SK-N-SH (cell line): Measurements from ENCODE around the gene TANK. TPM values are rescaled to one million over a fixed set of nuclear protein-coding genes. Genes with fewer than 3 reads are reported as not detected.

Source experiments
- CTCF ChIA-PET: fragments of 300-600, 350-600 bp; formaldehyde crosslinking; extraction: SDS; loops from one replicate; lab custom pipeline; 2021; lab: Yijun Ruan, JAX
- POLR2A ChIA-PET: fragments of 350-600 bp; sonication (Branson Sonifier 250); formaldehyde crosslinking; extraction: SDS; loops from one replicate; lab custom pipeline; 2020; ENCODE audit warnings: antibody characterized with exemption, inconsistent platforms; lab: Yijun Ruan, JAX
- DNase-seq: peaks from one replicate; pipeline ENCODE4 v3.0.0; 2012
- H2AFZ ChIP-seq: fragments of 200-600 bp; sonication (generic); 2 replicates; pipeline ENCODE4 v1.8.1; 2016; ENCODE audit warnings: antibody characterized with exemption, mild to moderate bottlenecking, low read depth
- H3F3A ChIP-seq: fragments of 200-600 bp; sonication (generic); replicated peaks from 2 replicates; pipeline ENCODE3; 2016; ENCODE audit warnings: antibody characterized with exemption, mild to moderate bottlenecking; ENCODE audit not compliant: insufficient read depth
- H3K27ac ChIP-seq, 2 experiments: fragments of 200-500 bp in 1 of 2; fragments of 200-600 bp in 1 of 2; sonication (Bioruptor generic) in 1 of 2; sonication (generic), shearing (Covaris generic) in 1 of 2; 2 replicates each; pipeline versions ENCODE4 v1.5.1 to v1.6.1; 2014 to 2016; ENCODE audit warnings: low read depth in 2 of 2, inconsistent platforms in 1 of 2, low read length in 1 of 2, mild to moderate bottlenecking in 1 of 2, mixed read lengths in 1 of 2
- H3K27me3 ChIP-seq: fragments of 200-600 bp; sonication (generic), shearing (Covaris generic); 2 replicates; pipeline ENCODE4 v1.6.1; 2016; ENCODE audit warnings: mixed run types; ENCODE audit not compliant: insufficient read depth
- H3K36me3 ChIP-seq, 2 experiments: fragments of 200-500 bp in 1 of 2; fragments of 200-600 bp in 1 of 2; sonication (Bioruptor generic) in 1 of 2; sonication (generic) in 1 of 2; replicated peaks in 1 of 2; 2 replicates each; pipeline versions ENCODE3 to v1.5.1; 2014 to 2016; ENCODE audit warnings: low read length in 1 of 2, mild to moderate bottlenecking in 1 of 2; ENCODE audit not compliant: insufficient read depth in 2 of 2, control insufficient read depth in 1 of 2
- H3K4me1 ChIP-seq, 2 experiments: fragments of 200-500 bp in 1 of 2; fragments of 200-600 bp in 1 of 2; sonication (Bioruptor generic) in 1 of 2; sonication (generic), shearing (Covaris generic) in 1 of 2; 2 replicates each; pipeline versions ENCODE4 v1.5.1 to v1.6.1; 2014 to 2016; ENCODE audit warnings: low read depth in 1 of 2, low read length in 1 of 2, mixed run types in 1 of 2; ENCODE audit not compliant: insufficient read depth in 2 of 2, control insufficient read depth in 1 of 2
- H3K4me2 ChIP-seq: fragments of 200-600 bp; sonication (generic), shearing (Covaris generic); 2 replicates; pipeline ENCODE4 v1.6.1; 2017; ENCODE audit warnings: mixed run types
- H3K4me3 ChIP-seq, 2 experiments: fragments of 200-500 bp in 1 of 2; fragments of 200-600 bp in 1 of 2; sonication (Bioruptor generic) in 1 of 2; sonication (generic), shearing (Covaris generic) in 1 of 2; 2 replicates each; pipeline versions ENCODE4 v1.5.1 to v1.8.1; 2014 to 2016; ENCODE audit warnings: low read depth in 2 of 2, inconsistent platforms in 1 of 2, low read length in 1 of 2, mild to moderate bottlenecking in 1 of 2, mixed read lengths in 1 of 2, moderate library complexity in 1 of 2
- H3K79me2 ChIP-seq: fragments of 200-600 bp; sonication (generic); 2 replicates; pipeline ENCODE4 v1.8.1; 2017; ENCODE audit warnings: mild to moderate bottlenecking; ENCODE audit not compliant: insufficient read depth
- H3K9ac ChIP-seq: fragments of 200-600 bp; sonication (generic); 2 replicates; pipeline ENCODE4 v1.6.1; 2017; ENCODE audit warnings: mixed run types
- H3K9me2 ChIP-seq: fragments of 200-600 bp; sonication (generic); 2 replicates; pipeline ENCODE4 v1.6.1; 2017; ENCODE audit warnings: mixed run types
- H3K9me3 ChIP-seq: fragments of 200-600 bp; sonication (generic); 2 replicates; pipeline ENCODE4 v1.6.1; 2017; ENCODE audit warnings: mixed run types, mild to moderate bottlenecking, moderate library complexity
- H4K20me1 ChIP-seq: fragments of 200-600 bp; sonication (generic); 2 replicates; pipeline ENCODE4 v1.6.1; 2017; ENCODE audit warnings: mild to moderate bottlenecking, mixed run types; ENCODE audit not compliant: insufficient read depth
- CTCF ChIP-seq: fragments of 200-600 bp; sonication (generic); IDR thresholded peaks from 2 replicates; pipeline ENCODE4 v1.6.1; 2017; ENCODE audit warnings: antibody characterized with exemption, mild to moderate bottlenecking, moderate library complexity
- ELF1 ChIP-seq: IDR thresholded peaks from 2 replicates; pipeline ENCODE4 v1.4.0; 2012
- EP300 ChIP-seq, 2 experiments: IDR thresholded peaks; 2 replicates each; pipeline versions ENCODE4 v1.4.0 to v1.6.1; 2012; ENCODE audit warnings: borderline replicate concordance in 1 of 2, low read depth in 1 of 2, low read length in 1 of 2
- FOXJ3 ChIP-seq: sonication (generic); formaldehyde crosslinking; IDR thresholded peaks from 2 replicates; pipeline ENCODE4 v1.5.1; 2020; ENCODE audit warnings: mild to moderate bottlenecking, missing genetic modification reagents
- FOXM1 ChIP-seq: IDR thresholded peaks from 2 replicates; pipeline ENCODE4 v1.4.0; 2012; ENCODE audit warnings: low read depth, mild to moderate bottlenecking
- GATA2 ChIP-seq: sonication (generic); formaldehyde crosslinking; IDR thresholded peaks from 2 replicates; pipeline ENCODE4 v1.5.0; 2020; ENCODE audit warnings: mild to moderate bottlenecking, missing genetic modification reagents
- JUND ChIP-seq: IDR thresholded peaks from 2 replicates; pipeline ENCODE4 v1.4.0; 2012
- NRF1 ChIP-seq: IDR thresholded peaks from 2 replicates; pipeline ENCODE4 v1.6.1; 2012; ENCODE audit warnings: low read depth, mild to moderate bottlenecking, low read length
- RAD21 ChIP-seq: IDR thresholded peaks from 2 replicates; pipeline ENCODE4 v1.6.1; 2012; ENCODE audit warnings: mild to moderate bottlenecking, low read length
- RXRA ChIP-seq: IDR thresholded peaks from 2 replicates; pipeline ENCODE4 v1.4.0; 2012; ENCODE audit warnings: low read depth, mild to moderate bottlenecking, borderline replicate concordance
- SIN3A ChIP-seq: IDR thresholded peaks from 2 replicates; pipeline ENCODE4 v1.6.1; 2012; ENCODE audit warnings: low read depth, mild to moderate bottlenecking, low read length, moderate library complexity, borderline replicate concordance
- SMC3 ChIP-seq: IDR thresholded peaks from 2 replicates; pipeline ENCODE4 v1.6.1; 2012; ENCODE audit warnings: low read depth, low read length, improper control_type of control experiment
- TAF1 ChIP-seq: IDR thresholded peaks from 2 replicates; pipeline ENCODE4 v1.6.1; 2012; ENCODE audit warnings: low read depth, mild to moderate bottlenecking, low read length, moderate library complexity, borderline replicate concordance
- ZBTB33 ChIP-seq: IDR thresholded peaks from 2 replicates; pipeline ENCODE4 v1.4.0; 2012; ENCODE audit warnings: low read depth, borderline replicate concordance
- WGBS: methylation state at CpG from one replicate; pipeline ENCODE4 v1.1.6; 2017; ENCODE audit warnings: low lambda C conversion rate; 5-methylcytosine and 5-hydroxymethylcytosine counted together
- polyA plus RNA-seq, 3 experiments: library from polyadenylated mRNA; depleted of rRNA; stranded (reverse); fragments of >200 nt; gene quantifications; 2 replicates each; pipeline ENCODE4 v1.2.3, GENCODE V29; 2012
- TF ChIP-seq, protein P1 (sequence below): IDR thresholded peaks from 2 replicates; pipeline ENCODE4 v1.4.0; 2012; ENCODE audit warnings: low read depth, borderline replicate concordance

TANK gene
- polyA plus RNA-seq, 1 of the 3 experiments (the other 2 are of a cell fraction): 25.7 TPM

GRCh38 chr2:161219211-161219610 is 59.0 kb downstream of the TANK start:
- no peak for TF ChIP-seq EP300 (IDR thresholded peaks at IDR 0.05; ENCODE audit: borderline replicate concordance in 1 of 2, low read depth in 1 of 2, low read length in 1 of 2)
- TF ChIP-seq RAD21: no peak
- TF ChIP-seq RXRA: no peak
- no peak for TF ChIP-seq JUND
- TF ChIP-seq ELF1: no peak
- TF ChIP-seq FOXM1: no peak
- TF ChIP-seq, protein P1, sequence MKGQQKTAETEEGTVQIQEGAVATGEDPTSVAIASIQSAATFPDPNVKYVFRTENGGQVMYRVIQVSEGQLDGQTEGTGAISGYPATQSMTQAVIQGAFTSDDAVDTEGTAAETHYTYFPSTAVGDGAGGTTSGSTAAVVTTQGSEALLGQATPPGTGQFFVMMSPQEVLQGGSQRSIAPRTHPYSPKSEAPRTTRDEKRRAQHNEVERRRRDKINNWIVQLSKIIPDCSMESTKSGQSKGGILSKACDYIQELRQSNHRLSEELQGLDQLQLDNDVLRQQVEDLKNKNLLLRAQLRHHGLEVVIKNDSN: no peak
- TF ChIP-seq ZBTB33: no peak
- no peak for TF ChIP-seq FOXJ3 (CRISPR knock-in tag)
- no peak for TF ChIP-seq TAF1
- no peak for TF ChIP-seq NRF1
- no peak for TF ChIP-seq SIN3A
- TF ChIP-seq GATA2 (CRISPR knock-in tag): no peak
- no peak for DNase-seq
- Histone ChIP-seq H2AFZ (no peak overlapping the region), H3K9me2 (no peaks in the 10 kb centered on the region), H3K4me3 (no peak overlapping the region), H3K79me2 (no peaks in the 10 kb centered on the region), H3K9me3 (no peaks in the 10 kb centered on the region), H3K4me2 (no peak overlapping the region), H3F3A (no peaks in the 10 kb centered on the region), H3K27me3 (no peaks in the 10 kb centered on the region), H3K27ac (no peak overlapping the region), H4K20me1 (no peaks in the 10 kb centered on the region), H3K9ac (no peak overlapping the region), H3K36me3 (peaks cover 15 to 19% of the 10 kb centered on the region in 2 experiments), H3K4me1 (peaks cover 0 to 4% of the 10 kb centered on the region in 2 experiments; a peak in 2 of 4 replicates)
- ChIA-PET CTCF (interaction anchor here (1.6 kb wide), 1 partner anchor 32 kb away, joined by 4 read pairs; no protein-coding TSS in a partner anchor), POLR2A (no interaction called here)
- whole genome bisulfite sequencing: 92% methylated on average over 1 of the region's 1 CpG

- ChIA-PET CTCF (interaction anchor here (0.6 to 12.3 kb wide), 31 partner anchors 9 to 1774 kb away, joined by 3 to 110 read pairs (median 5); no protein-coding TSS in a partner anchor), POLR2A (no interaction called here)
- WGBS: 47% methylated on average over 3 of the region's 3 CpGs
- peaks cover 33 to 44% of the 10 kb centered on the region in 2 experiments for H3K36me3 ChIP-seq
- peaks cover 3% of the 10 kb centered on the region for H3F3A ChIP-seq
- H4K20me1 ChIP-seq: no peaks in the 10 kb centered on the region
- no peaks in the 10 kb centered on the region for H3K9me3 ChIP-seq
- TF ChIP-seq SMC3 (peak; percentile 50), RAD21 (peak; percentile 79), RXRA (no peak), CTCF (peak; percentile 74)
- no peaks in the 10 kb centered on the region for H3K79me2 ChIP-seq
- no peak overlapping the region for H2AFZ ChIP-seq
- DNase-seq: no peak
- H3K4me3 ChIP-seq: no peak overlapping the region
- H3K9ac ChIP-seq: no peak overlapping the region
- no peaks in the 10 kb centered on the region for H3K9me2 ChIP-seq
- H3K27me3 ChIP-seq: no peaks in the 10 kb centered on the region
- no peak overlapping the region for H3K4me2 ChIP-seq
- no peak overlapping the region for H3K27ac ChIP-seq
- peaks cover 0 to 4% of the 10 kb centered on the region in 2 experiments; a peak in 1 of 4 replicates for H3K4me1 ChIP-seq
Measured at GRCh38 chr2:161223139-161223732, 63.0 kb downstream of the TANK start.
